HG03060 (cell line): ENCODE results near the gene ACTR6.
"Not testable (repeated sequence)": the region's sequence is repeated elsewhere in the genome, so short reads cannot be mapped to it uniquely, and the experiment has no call there.

ENCODE experiments used
- ATAC-seq: cut with Tn5 transposase; IDR thresholded peaks from one replicate; pipeline ENCODE4 v1.9.1; 2021; ENCODE audit warnings: low read depth, moderate number of reproducible peaks; ENCODE audit not compliant: unreplicated experiment

The ACTR6 gene

DNA sequence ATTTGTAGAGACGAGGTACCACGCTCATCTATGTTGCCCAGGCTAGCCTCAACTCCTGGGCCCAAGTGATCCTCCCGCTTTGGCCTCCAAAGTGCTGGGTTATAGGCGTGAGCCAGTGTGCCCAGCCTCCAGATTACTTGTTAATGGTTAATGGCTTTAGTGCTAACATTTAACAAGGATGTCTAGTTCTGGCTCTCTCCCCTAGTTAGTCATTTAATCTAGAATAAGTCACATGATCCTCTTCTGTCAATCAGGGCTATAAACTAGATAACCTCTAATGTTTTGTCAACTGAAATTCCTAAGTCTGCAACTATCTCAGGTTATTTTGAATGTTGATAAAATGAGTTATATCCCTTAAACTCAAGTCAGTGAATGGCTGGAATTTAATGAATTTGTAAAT, 15.7 kb downstream of the ACTR6 start:
- ATAC-seq, result no peak

DNA sequence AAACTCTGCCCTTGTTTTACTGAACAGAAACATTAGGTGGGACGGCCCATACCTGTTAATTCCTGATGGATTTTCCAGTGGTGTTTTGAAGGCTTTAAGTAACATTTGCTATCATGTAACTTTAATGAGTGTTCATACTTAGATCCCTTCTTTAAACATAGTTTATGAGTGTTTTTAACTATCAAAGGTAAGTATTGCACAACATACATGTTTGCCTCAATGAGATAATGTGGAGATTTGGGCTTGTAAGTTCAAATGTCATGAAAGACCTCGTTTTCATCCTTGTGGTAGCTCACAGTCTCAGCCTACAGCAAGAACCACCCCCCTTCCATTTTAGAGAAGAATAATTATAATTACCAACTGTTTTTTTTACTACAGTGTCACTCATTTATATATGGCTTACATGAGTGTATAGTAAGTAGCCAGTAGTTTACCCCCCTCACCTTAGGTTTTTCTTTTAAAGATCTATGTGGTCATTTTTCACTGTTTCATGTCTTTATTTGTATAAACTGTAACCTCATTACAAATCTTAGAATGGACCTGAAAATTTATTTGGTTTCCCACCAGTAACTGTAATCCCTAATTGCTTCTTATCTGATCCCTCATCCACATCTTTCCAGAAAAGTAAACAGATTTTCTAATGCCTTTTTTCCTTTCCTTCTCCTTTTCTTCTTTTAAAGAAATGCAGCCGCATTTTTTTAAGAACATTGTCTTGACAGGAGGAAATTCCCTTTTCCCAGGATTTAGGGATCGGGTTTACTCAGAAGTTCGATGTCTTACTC, 18.9 kb downstream of the ACTR6 start:
- no peak for ATAC-seq

DNA sequence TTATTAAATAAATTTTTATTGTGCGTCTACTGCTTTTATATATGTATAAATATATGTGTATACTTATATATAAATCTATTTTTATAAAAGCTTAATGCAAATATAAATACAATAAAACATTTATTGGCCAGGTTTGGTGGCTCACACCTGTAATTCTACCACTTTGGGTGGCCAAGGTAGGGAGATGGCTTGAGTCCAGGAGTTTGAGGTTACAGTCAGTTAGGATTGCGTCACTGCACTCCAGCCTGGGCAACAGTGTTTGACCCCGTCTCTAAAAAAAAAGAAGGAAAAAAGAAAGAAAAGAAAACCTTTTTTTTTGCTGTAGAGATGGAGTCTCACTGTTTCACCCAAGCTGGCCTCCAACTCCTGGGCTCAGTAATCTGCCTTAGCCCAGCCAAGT, 20.9 kb downstream of the ACTR6 start:
- no peak for ATAC-seq

DNA sequence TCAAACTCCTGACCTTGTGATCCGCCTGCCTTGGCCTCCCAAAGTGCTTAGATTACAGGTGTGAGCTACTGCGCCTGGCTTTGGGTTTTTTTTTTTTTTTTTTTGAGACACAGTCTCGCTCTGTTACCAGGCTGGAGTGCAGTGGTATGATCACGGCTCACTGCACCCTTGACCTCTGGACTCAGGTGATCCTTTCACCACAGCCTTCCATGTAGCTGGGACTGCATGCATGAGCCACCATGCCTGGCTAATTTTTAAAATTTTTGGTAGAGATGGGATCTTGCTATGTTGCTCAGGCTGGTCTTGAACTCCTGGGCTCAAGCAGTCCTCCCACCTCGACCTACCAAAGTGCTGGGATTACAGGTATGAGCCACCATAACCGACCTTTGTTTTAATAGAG, 21.6 kb downstream of the ACTR6 start:
- ATAC-seq, result not testable (repeated sequence)

DNA sequence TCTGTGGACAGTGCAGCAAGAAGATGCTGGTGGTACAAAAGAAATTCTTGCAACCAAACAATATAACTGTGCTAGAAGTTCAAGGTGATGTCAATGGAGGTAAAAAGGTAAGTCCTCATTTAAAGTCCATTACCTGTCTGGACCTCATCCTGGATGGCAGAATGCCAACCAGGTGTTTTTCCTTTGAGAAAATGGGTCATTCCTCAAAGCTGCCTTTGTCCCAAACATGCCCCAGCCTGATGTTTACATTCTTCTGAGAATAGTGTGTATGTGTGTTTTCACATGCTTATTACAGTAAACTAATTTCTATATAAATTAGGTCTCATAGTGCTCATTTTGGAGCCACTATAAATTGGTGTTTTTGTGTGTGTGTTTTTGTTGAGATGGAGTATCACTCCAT, 24.9 kb downstream of the ACTR6 start:
- ATAC-seq, result no peak

DNA sequence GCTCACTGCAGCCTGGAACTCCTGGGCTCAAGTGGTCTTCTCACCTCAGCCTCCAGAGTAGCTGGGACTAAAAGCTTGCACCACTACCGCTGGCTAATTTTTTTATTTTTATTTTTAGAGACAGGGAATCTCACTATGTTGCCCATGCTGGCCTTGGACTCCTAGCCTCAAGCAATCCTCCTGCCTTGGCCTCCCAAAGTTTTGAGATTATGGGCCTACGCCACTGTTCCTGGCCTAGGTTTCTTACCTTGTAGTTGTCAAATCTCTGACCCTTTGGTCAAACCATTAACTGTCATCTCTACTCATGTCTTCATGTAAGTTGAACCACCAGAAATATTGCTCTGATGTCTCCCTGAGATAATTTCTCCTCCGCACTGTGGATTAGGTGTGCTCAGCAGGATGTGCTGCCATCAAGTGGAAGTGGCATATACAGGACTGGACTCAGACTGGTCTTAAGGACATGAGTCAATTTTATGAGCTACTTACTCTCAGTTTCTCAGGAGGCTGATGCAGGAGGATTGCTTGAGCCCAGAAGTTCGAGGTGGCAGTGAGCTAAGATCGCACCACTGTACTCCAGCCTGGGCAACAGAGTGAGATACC, 28.5 kb downstream of the ACTR6 start:
- no peak for ATAC-seq

DNA sequence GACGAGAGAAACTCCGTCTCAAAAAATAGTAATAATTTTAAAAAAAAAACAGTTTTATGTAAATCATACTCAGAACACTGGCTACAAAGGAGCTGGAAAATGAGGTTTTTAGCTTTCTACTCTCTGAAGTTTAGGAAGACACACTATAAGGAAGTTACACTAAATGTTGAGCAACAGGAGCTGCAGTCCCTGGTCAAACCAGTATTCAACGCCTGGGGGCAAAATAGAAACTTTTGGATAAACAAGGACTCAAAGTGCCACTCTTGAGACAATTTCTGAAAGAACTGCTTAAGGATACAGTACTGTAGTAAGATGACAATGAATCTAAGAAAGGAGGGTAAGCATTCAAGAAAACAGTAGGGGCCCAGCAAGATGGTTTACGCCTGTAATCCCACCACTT, 29.3 kb downstream of the ACTR6 start:
- ATAC-seq, result no peak

DNA sequence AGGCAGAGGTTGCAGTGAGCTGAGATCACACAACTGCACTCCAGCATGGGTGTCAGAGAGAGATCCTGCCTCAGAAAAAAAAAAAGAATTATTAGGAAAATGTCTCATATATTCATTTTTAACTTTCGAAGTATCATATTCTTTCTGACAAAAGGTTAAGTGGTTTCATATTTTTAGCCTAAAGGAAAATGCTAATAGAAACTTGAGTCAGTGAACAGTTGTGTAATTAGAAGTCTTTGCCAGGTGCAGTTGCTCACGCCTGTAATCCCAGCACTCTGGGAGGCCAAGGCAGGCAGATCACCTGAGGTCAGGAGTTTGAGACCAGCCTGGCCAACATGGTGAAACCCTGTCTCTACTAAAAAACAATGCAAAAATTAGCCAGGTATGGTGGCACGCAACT, 31.3 kb downstream of the ACTR6 start:
- ATAC-seq, result not testable (repeated sequence)

DNA sequence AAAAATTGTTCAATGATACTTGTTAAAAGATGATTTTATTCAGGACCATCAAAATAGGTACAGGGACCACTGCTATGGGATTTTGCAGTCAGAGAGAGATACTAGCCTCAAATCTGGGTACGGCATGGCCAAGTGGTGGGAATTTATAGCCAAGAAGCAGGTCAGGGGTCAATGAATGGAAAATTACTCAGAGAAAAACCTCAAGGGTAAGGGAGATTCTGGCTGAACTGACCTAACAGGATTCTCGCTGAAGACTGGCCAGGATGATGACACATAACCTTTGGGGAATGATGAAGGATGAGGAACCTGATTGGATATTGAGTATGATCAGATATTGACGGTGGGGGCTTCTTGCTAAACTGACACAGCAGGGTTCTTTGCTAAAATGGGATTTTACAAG, 33.6 kb downstream of the ACTR6 start:
- ATAC-seq, result no peak

DNA sequence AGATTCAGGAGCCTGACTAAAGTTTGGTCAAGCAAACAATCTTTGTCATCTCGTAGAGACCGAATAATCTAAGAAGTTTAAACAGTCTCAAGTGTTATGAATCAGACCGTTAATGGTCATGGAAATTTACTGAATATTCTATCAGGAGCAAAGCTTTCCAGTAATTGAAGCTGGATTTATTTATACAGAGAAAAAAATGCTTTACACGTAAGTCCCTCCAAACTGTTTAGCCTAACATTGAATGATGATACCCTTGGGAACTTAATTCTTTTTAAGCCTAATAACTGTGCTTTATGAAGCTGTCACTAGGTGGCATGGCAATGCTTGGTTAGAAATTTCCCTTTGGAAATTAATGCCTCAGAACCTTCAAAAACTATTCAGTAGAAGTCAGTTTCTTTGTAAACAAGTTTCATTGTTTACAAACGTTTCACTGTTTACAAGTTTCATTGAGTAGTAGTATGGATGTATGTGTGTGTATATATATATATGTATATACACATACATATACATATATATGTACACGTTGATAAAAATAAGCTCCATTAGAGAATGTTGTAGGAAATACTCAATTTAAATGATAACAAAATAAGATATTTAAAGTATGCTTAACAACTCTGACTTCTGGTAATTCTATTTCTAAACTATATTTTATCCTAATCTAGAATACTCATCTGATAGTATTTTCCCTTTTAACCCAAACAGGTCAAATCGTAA, 34.1 kb downstream of the ACTR6 start:
- ATAC-seq, result no peak

DNA sequence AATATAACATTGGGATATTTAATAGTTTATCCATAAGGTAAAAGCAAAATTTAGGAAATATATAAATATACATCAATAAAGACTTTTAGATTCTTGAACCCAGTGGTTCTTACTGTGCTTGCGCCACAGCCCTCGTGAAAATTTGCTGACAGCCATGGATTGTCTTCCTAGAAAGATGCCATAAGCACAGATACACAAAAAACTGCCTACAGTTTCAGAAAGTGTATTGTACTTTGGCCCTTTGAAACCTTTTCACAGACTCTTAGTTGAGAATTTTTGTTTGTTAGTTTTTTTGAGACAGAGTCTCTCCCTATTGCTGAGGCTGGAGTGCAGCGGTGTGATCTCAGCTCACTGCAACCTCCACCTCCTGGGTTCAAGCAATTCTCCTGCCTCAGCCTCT, 38.2 kb downstream of the ACTR6 start:
- no peak for ATAC-seq

DNA sequence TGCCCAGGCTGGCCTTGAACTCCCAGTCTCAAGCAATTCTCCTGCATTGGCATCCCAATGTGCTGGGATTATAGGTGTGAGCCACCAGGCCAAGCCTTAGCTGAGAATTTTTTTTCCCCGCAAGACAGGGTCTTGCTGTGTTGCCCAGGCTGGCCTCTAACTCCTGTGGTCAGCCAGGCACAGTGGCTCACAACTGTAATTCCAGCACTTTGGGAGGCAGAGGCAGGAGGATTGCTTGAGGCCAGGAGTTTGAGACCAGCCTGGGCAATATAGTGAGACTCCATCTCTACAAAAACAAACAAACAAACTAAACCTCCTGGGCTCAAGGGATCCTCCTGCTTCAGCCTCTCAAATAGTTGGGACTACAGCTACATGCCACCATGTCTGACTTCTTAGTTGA, 39.0 kb downstream of the ACTR6 start:
- no peak for ATAC-seq

DNA sequence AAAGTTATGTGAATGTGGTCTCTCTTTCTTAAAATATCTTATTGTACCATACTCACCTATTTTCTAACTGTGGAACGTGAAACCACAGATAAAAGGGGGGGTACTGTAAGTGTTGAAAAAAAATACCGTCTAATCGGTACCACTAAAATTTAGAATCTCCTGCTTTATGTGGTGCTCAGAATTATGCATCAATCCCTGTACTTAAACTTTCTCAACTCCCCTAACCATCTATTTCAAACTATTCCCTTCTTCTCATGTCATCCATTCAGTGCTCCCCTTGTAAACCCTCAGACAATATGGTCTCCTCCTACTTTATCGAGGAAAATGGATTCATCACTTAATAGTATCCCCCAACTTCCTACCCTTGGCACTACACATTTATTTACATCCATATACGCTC, 42.5 kb downstream of the ACTR6 start:
- ATAC-seq, result no peak

DNA sequence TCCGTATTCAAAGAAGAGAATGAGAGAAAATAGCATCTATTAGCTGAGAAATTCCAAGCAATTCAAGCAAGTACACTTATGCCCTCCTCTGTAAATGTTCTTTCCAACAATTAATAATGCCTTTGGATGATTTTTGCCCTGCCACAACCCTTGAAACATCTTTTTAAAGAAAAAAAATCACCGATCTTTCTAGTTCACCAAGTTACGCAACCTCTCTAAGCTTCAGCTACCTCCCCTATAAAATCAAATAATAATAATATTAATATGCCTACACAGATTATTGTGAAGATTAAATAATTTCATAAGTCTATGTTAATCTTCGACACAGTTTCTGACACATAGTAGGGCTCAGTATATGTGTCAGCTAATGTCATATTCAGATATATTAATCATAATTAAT, 47.1 kb downstream of the ACTR6 start:
- ATAC-seq, result no peak

DNA sequence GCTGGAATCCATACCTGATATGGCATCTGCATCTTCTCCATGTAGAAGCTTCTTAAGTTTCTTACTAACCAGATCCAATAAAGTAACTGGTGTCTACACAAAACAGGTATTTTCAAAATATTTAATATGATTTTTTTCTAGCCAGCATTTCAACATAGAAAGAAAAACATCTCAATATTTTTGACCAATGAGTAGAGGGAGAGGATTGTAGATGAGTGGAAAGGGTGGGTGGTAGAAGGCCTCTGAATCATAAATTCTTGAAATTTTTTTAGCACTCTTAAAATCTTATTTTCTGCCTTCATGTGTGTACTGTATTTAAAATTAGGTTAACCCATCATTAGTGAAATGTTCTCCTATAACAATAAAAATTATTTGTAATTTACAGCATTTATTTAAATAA, 48.3 kb downstream of the ACTR6 start:
- no peak for ATAC-seq

DNA sequence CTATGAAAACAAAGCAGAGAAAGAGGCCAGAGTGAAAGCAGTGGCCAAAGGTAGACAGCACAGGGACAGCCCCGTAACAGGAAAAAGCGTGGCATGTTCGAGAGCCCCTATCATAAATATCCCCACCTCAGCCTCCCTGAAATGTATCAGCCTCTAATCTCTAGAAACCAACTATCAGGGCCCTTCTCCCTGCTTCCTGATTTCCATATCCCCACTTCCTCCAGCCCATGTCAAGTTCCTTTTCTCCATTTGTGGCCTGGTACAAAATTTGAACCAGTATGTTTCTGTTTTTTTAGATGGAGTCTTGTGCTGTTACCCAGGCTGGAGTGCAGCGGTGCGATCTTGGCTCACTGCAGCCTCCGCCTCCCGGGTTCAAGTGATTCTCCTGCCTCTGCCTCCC, 49.3 kb downstream of the ACTR6 start:
- ATAC-seq, result no peak

DNA sequence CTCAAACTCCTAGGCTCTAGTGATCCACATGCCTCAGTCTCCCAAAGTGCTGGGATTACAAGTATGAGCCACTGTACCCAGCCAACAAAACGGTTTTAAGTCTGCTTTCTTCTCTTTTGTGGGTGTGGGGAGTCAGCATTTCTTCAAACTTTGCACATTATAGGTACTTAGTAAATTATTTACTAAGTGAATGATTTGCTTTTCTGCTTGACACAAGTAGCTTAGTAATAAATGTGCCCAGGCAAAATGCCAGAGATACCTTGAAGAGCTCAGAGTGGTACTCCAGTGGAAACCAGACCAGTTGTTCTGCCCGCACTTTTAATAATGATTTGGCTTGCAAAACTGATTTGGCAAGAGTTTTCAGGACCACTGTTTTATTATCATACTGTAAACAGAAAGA, 51.3 kb downstream of the ACTR6 start:
- ATAC-seq, result no peak

DNA sequence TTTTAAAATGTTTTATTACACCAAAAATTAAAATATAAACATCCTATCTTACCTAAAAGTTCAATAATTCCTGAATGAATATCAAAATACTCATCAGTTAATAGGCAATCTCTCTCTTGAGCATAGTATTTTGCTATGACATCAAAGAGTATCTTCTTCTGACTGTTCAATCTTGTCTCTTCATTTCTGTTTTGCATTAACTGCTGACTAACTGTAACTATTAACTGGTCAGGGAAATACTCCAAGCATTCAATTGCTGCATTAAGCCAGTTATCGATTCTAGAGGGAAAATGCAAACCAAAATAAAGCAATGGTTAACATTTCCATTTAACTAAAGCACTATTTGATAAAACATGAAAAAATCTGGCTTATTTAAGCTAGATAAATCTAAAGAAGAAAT, 52.8 kb downstream of the ACTR6 start:
- ATAC-seq, result no peak

DNA sequence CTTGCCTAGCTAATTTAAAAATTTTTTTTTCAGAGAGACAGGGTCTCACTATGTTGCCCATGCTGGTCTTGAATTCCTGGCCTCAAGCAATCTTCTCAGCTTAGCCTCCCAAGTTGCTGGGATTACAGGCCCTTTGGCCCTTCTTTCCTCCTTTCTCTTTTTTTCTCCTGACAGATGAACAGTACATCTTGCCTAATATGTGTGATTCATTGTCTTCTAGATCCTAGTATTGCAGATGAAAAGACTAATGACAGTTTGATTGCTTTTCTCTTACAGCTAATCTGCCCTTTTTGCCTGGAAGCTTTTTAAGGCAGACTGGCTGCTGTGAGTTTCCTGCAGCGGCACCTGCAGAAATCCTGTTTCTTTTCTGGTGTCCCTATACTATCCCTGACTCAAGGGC, 54.3 kb downstream of the ACTR6 start:
- ATAC-seq, result no peak

DNA sequence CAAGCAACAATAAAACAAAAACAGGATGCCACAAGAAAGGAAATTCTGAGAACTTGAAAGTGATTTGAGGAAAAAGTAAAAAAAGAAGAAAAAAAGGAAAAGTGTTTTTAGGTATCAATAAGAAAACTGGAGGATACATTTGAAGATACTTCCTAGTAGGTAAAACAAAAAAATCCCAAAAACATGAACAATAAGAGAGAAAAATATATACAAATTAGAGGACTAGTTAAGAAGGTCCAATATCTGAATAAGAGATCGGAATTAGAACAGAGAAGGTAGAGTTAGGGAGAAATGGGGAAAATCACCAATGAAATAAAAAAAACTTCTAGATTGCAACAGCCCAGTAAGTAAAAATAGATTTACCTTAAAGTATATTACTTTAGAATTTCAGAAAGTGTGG, 57.5 kb downstream of the ACTR6 start:
- no peak for ATAC-seq

DNA sequence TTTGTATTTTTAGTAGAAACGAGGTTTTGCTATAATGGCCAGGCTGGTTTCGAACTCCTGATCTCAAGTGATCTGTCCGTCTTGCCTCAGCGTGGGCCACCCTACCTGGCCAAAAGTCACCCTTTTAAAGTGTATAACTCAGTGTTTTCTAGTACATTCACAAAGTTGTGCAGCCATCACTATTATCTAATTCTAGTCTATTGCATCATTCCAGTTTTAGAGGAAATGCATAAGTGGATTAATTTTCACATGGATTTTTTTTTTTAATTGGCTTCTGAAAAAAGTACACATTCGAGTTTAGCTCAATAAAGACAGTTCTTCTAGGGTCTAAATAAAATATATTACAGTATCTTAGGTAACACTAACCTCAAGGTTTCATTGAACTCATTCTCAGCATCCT, 62.5 kb downstream of the ACTR6 start:
- no peak for ATAC-seq

DNA sequence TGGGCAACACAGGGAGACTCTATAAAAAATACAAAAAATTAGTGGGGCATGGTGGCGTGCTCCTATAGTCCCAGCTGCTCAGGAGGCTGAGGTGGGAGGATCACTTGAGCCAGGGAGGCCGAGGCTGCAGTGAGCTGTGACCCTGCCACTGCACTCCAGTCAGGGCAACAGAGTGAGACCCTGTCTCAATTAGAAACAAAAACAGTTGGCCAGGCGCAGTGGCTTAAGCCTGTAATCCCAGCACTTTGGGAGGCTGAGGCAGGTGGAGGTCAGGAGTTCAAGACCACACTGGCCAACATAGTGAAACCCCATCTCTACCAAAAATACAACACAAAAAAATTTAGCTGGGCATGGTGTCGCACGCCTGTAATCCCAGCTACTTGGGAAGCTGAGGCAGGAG, 64.5 kb downstream of the ACTR6 start:
- not testable (repeated sequence) for ATAC-seq
